Hematopoietic multipotent progenitor cell treated with erythropoietin and hydrocortisone succinate and interleukin-3 and kit ligand, for 17 days (in vitro differentiated cells): ENCODE measurements around the gene TRMT44.
A peak's percentile ranks its signal among the peaks of the same experiment; 100 is the strongest.
"Not testable (repeated sequence)": the region's sequence is repeated elsewhere in the genome, so short reads cannot be mapped to it uniquely, and the experiment has no call there.

ENCODE experiments used
- DNase-seq: peaks from one replicate; pipeline ENCODE4 v3.0.0-alpha.2; 2015; ENCODE audit warnings: low spot score

The TRMT44 gene

DNA sequence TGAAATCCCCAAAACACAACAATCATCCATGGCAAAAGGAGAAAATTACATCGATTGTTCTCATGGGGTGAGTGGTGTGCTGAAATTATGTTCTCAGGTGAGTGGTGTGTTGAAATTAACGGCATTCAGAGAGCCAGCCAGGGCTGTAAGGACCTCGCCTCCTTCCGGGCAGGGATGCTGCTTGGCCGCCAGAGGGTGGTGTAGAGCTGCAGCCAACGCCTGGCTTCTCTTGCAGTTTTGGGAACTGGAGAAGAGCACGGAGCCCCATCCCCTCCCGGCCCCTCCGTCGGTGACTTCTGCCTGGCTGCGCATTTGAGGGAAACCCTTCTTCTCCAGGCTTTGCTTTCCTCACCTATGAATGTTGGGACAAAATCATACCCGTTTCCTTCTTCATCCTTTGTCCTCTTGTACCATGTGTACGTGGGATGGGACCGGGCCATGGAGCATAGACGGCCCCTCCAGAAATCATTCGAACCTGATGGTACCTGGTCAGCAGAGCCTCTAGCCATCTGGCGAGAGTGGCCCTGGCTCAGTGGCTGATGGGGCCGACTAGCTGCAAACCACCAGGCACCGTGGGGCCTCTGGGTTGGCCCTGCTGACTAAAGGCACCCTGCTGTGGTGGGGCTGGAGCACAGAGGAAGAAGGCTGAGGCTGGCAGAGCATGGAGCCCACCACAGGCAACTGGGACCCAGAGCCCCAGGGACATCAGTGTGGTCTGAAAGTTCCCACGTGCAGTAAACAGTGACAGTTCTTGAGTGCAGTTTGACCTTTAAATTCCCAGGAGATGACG is 28.4 kb downstream of the TRMT44 start:
- peak; percentile 49 for DNase-seq

DNA sequence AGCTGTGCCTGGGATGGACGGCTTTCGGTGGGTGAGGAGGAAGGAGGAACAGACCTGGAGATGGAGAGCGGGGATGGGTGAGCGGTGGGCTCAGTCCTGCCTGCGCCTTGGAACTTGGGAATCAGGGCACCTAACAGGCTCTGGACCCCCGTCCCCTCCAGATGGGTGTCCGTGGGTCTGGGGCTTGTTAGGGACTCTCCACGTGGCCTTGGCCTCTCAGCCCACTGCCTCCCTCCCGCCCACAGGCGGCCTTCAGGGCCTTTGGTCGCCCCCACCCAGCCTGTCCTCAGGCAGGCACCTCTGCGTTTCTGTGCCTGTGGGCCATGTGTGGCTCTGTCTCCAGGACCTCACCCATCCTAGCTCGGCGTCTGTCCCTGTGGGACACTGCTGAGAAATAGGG is 29.0 kb downstream of the TRMT44 start:
- no peak for DNase-seq

GRCh38 chr4:8470451-8471024 is 30.0 kb downstream of the TRMT44 start:
- no peak for DNase-seq

DNA sequence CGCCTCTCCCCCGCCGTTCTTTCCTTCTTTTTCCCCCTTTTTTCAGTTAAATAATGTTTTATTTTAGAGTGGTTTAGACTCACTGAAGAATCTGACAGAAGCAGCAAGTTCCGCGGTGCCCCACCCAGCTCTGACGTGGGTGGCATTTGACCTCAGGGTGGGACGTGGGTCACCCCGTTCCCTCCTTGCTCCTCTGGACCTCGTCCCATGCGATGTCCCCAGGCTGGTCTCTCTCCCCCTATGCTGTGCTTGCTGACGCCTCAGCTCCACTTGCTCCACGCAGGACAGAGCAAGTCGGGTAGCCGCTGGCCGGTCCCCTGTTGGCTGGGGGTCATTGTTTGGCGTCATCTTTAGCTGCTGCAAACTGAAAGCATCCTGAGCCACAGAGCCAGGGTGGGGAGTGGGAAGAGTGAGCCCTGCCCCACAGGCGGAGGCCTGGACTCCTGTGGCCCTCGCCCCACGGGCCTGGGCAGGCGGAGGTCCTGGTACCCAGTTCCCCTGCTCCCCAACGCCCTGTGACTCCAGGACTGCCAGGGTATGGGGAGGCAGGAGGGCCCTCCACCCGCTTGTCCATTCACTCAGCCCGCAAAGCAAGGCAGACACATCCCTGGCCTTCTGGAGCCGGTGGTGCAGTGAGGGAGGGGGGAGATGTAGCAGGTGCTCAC is 30.8 kb downstream of the TRMT44 start:
- DNase-seq, result no peak

DNA sequence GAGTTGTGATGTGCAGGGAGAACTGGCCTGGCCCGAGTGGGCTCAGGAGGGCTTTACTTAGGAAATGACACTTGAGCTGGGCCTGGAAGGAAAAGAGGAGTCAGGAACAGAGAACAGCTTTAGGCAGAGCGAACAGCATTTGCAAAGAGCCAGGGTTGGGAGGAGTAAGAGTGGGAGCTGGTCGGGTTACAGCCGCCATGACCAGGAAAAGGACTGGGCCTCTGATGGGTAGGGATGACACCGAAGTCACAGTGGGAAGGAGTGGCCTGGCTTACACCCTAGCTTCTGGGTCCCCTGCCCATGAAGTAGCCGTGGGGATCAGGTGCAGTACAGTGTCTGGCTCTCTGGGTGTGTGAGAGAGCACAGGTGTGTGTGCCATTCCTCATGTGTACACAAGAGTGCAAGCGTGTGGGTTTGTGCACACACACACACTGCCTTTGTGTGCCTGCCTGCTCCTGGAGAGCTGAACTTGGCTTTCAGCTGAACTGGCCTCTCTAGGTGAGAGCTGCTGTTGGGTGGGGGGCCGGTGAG is 31.6 kb downstream of the TRMT44 start:
- no peak for DNase-seq

DNA sequence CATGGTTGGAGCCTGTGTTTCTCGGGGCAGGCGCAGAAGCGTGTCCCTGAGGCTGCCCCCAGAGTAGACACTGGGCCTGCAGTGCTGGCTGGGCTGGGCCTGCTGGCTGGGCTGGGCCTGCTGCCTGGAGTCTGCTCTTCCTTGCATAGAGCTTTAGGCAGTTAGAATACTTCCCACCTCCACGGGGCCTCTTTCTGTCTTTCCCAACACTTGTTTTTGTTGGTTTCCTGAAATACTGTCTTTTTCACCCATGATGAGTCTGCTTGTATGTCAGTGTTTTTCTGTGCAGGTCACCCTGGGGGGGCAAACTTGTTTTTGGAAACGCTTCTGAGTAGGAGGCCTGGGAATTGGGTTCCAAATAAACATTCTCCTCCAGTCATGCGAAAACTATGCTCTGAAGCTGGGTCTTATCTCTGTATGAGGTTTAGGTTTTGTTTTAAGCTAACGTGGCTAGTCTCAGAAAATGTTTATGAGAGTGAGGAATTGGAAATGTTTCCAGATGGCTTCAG is 32.2 kb downstream of the TRMT44 start:
- no peak for DNase-seq

DNA sequence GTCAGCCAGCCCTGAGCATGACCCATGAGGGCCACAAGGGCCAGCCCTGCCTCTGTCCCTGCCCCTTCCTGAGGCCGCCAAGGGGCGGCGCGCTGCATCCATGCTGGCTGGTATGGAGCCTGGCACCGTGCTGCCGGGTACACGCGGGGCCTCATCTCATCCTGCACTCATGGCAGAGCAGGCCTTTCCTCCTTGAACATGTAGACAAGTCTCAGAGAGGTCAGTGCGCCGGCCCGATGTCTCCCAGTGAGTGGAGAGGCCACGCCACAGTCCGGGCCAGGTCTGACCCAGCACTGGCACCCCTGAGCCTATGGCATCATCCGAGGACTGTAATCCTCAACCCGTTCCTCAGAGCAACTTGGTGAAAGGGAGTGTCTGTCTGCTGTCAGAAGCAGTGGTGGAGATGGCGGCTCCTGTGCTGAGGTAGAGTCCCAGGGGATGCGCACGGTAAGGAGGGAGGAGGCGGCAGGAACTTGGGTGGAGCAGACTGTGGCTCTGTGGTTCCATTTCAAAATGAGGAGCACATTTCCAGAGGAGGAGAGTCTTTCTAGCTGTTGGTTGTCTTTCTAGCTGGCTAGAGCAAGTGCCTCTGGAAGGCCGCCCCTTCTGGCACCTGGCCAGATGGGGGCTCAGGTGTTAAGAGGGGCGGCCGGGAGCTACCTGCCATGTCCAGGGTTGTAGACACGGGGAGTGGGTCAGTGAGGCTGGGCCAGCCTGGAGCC is 32.8 kb downstream of the TRMT44 start:
- no peak for DNase-seq

- no peak for DNase-seq
Observed at GRCh38 chr4:8473920-8474590, 33.5 kb downstream of the TRMT44 start.

DNA sequence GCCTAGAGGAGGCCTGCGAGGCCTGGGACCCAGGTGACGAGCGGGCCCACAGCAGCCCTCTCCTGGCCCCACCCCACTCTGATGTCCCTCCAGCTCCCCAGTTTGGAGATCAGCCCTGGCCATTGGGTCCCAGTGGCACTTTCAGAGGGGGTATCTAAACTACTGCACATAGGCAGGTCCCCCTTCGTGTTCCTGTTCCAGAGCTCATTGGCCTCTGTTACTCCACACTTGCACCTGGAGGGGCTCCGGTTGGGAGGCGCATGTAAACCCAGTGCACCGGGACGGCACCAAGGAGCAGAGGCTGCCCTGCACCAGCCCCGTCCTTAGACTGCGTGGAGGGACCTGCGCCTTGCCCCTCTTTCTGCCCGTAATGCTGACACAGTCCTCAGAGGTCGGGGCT is 34.3 kb downstream of the TRMT44 start:
- no peak for DNase-seq

- no peak for DNase-seq
Observed at GRCh38 chr4:8475751-8476575, 35.4 kb downstream of the TRMT44 start.

DNA sequence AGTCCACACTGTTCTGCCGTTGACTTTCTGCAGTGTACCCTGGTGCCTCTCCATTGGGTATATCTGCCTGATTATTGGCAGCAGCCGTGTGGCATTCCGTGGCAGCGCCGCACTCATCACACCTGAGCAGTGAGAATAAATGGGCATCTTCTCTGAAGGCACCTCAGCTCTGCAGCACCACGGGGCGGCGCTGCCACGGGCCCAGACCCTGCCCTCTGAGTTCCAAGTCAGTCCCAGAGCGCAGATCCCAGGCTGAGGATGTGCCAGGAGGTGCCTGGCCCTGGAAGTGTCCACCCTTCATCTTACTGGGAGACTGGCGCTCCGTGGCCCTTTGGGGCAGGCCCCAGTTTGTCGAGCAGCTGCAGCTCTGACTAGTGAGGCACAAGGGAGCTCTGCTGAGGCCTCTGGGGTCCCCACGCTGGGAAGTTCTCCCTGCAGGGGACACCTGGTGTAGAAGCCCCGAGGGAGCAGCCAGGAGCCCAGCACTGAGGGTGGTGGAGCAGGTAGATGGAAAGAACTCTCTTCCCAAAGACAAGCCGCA is 36.6 kb downstream of the TRMT44 start:
- no peak for DNase-seq

DNA sequence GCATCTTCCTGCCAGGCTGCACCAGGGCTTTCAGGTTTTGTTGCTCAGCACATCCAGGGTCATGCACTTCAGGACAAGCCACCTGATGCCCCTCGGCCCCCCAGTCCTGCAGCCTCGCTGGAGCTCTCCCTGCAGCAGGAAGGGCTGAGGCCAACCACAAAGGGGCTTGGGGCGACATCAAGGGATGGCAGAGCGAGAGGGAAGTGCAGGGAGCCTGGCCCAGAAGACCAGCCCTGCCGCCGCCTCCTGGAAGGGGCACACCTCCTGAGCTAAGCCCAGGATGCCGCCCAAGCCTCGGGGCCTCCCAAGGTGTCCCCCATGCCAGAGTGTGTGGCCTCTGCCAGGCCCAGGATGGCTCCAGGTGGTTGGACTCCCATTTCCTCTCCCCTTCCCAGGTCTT is 37.1 kb downstream of the TRMT44 start:
- no peak for DNase-seq

GRCh38 chr4:8478371-8478770 is 37.8 kb downstream of the TRMT44 start:
- DNase-seq, result no peak

- DNase-seq, result no peak
Observed at GRCh38 chr4:8478801-8479744, 38.5 kb downstream of the TRMT44 start.

GRCh38 chr4:8480221-8480620 is 39.6 kb downstream of the TRMT44 start:
- no peak for DNase-seq

GRCh38 chr4:8486643-8487042 is 46.1 kb downstream of the TRMT44 start:
- not testable (repeated sequence) for DNase-seq

- no peak for DNase-seq
Observed at GRCh38 chr4:8488791-8489369, 48.3 kb downstream of the TRMT44 start.

GRCh38 chr4:8491478-8491877 is 50.9 kb downstream of the TRMT44 start:
- not testable (repeated sequence) for DNase-seq

GRCh38 chr4:8492174-8492573 is 51.6 kb downstream of the TRMT44 start:
- DNase-seq, result no peak
